Loucy (cell line): ENCODE data around the gene NANOS2.
A peak's percentile ranks its signal among the peaks of the same experiment; 100 is the strongest.

Experiments used
- H2AFZ ChIP-seq: fragments of 200-600 bp; sonication (generic); 2 replicates; pipeline ENCODE4 v1.6.0; 2016; ENCODE audit warnings: antibody characterized with exemption, mild to moderate bottlenecking, low read length, moderate library complexity
- H3F3A ChIP-seq: fragments of 200-600 bp; 2 replicates; pipeline ENCODE4 v1.6.0; 2016; ENCODE audit warnings: antibody characterized with exemption, low read depth, mild to moderate bottlenecking
- H3K27me3 ChIP-seq: fragments of 200-600 bp; sonication (generic); 2 replicates; pipeline ENCODE4 v1.6.1; 2014; ENCODE audit warnings: low read length, mild to moderate bottlenecking; ENCODE audit not compliant: insufficient read depth, poor library complexity, severe bottlenecking
- H3K36me3 ChIP-seq: fragments of 200-600 bp; sonication (generic); 2 replicates; pipeline ENCODE4 v1.6.1; 2016; ENCODE audit warnings: low read length; ENCODE audit not compliant: insufficient read depth
- H3K4me1 ChIP-seq: fragments of 200-600 bp; sonication (generic); 2 replicates; pipeline ENCODE4 v1.5.1; 2014; ENCODE audit warnings: low read length, mild to moderate bottlenecking; ENCODE audit not compliant: insufficient read depth, poor library complexity, severe bottlenecking
- H3K4me2 ChIP-seq: fragments of 200-600 bp; sonication (generic); 2 replicates; pipeline ENCODE4 v1.6.0; 2014; ENCODE audit warnings: antibody characterized with exemption, low read length, low read depth, mild to moderate bottlenecking; ENCODE audit not compliant: poor library complexity, severe bottlenecking
- H3K4me3 ChIP-seq: fragments of 200-600 bp; sonication (generic); 2 replicates; pipeline ENCODE4 v1.5.1; 2014; ENCODE audit warnings: low read length, mild to moderate bottlenecking, mixed read lengths; ENCODE audit not compliant: poor library complexity, severe bottlenecking
- H3K79me2 ChIP-seq: fragments of 200-600 bp; sonication (generic); 2 replicates; pipeline ENCODE4 v1.6.1; 2014; ENCODE audit warnings: low read length; ENCODE audit not compliant: insufficient read depth
- H3K9ac ChIP-seq: fragments of 200-600 bp; sonication (generic); 2 replicates; pipeline ENCODE4 v1.6.0; 2014; ENCODE audit warnings: mild to moderate bottlenecking, low read depth, low read length, moderate library complexity; ENCODE audit not compliant: poor library complexity, severe bottlenecking
- H3K9me2 ChIP-seq: fragments of 200-600 bp; sonication (generic); replicated peaks from 2 replicates; pipeline ENCODE4 v1.6.1; 2016; ENCODE audit warnings: low read depth, low read length, mixed read lengths
- H3K9me3 ChIP-seq: fragments of 200-600 bp; sonication (generic); 2 replicates; pipeline ENCODE4 v1.6.1; 2014; ENCODE audit warnings: mild to moderate bottlenecking, antibody characterized with exemption, low read length, low read depth; ENCODE audit not compliant: insufficient read depth
- H4K20me1 ChIP-seq: fragments of 200-600 bp; sonication (generic); 2 replicates; pipeline ENCODE4 v1.6.0; 2014; ENCODE audit warnings: antibody characterized with exemption, low read length, mild to moderate bottlenecking; ENCODE audit not compliant: insufficient read depth, poor library complexity, severe bottlenecking
- EZH2phosphoT487 ChIP-seq: fragments of 200-600 bp; IDR thresholded peaks from 2 replicates; pipeline ENCODE4 v1.6.1; 2018; ENCODE audit warnings: antibody characterized with exemption, mild to moderate bottlenecking, moderate library complexity, borderline replicate concordance
- TF ChIP-seq, protein P1 (sequence below): fragments of 200-600 bp; sonication (generic); conservative IDR thresholded peaks from 2 replicates; pipeline ENCODE4 v1.5.1; 2014; ENCODE audit warnings: mild to moderate bottlenecking, antibody characterized with exemption, low read length

The NANOS2 gene

DNA sequence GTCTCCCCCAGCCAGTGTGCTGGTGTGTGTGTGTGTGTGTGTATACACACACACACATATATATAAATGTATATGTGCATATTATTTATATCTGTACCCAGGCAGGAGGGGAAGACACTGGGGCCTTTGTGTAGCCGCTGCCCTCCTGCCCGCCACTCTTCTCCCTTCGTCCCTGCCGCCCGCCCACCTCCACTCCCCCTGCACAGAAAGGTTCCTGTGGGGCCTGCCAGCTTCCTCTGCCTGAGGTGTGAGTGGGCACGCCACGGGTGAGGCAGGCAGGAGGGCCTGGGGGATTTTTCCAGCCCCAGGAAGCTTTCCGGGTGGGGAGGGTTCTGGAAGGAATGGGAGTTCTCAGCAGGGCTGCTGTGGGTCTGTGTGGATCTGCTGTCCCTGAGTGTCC, 35.5 kb downstream of the NANOS2 start:
- TF ChIP-seq EZH2phosphoT487: no peak
- TF ChIP-seq, protein P1, sequence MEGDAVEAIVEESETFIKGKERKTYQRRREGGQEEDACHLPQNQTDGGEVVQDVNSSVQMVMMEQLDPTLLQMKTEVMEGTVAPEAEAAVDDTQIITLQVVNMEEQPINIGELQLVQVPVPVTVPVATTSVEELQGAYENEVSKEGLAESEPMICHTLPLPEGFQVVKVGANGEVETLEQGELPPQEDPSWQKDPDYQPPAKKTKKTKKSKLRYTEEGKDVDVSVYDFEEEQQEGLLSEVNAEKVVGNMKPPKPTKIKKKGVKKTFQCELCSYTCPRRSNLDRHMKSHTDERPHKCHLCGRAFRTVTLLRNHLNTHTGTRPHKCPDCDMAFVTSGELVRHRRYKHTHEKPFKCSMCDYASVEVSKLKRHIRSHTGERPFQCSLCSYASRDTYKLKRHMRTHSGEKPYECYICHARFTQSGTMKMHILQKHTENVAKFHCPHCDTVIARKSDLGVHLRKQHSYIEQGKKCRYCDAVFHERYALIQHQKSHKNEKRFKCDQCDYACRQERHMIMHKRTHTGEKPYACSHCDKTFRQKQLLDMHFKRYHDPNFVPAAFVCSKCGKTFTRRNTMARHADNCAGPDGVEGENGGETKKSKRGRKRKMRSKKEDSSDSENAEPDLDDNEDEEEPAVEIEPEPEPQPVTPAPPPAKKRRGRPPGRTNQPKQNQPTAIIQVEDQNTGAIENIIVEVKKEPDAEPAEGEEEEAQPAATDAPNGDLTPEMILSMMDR: no peak
- Histone ChIP-seq H3K9ac (no peak overlapping the region), H3K9me2 (no peaks in the 10 kb centered on the region), H3K79me2 (peaks cover 13% of the 10 kb centered on the region), H2AFZ (no peak overlapping the region), H4K20me1 (peaks cover 14% of the 10 kb centered on the region), H3K9me3 (no peaks in the 10 kb centered on the region), H3K4me3 (no peak overlapping the region), H3K27me3 (no peaks in the 10 kb centered on the region), H3K36me3 (no peaks in the 10 kb centered on the region), H3F3A (no peaks in the 10 kb centered on the region), H3K4me2 (no peak overlapping the region), H3K4me1 (peaks cover 35% of the 10 kb centered on the region)

DNA sequence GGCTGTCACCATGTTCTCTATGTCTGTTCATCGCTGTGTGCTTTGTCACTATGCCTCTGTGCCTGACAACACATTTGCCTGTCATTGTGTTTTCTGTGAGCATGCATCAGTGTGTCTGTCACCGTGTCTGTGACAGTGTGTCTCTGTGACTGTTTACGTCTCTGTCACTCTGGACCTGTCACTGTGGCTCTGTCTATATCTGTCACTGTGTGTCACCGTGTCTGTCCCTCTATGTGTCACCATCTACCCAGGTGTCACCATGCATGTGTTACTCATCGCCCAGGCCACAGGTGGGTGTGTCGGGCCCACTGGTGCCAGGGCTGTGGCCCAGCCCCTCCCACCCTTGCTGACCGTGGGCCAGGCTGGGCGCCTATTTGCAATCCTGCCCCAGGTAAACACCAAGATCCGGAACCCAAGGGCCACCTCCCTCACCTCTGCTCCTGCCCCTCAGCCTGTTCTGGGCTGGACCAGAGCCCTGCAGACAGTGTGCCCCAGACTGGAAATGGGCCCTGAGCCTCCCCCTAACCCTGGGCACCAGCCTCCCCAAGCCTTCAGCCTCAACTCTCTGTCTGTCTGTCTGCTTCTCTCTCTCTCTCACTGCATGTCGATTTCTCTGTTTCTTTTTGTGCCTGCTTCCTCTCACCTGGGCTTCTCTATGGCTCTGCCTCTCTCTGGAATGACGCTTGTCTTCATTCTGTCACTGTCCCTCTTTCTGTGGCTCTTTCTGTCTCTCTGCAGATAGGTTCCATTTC, 36.4 kb downstream of the NANOS2 start:
- Histone ChIP-seq H3K9ac (no peak overlapping the region), H3K4me3 (no peak overlapping the region), H3K36me3 (no peaks in the 10 kb centered on the region), H3K4me1 (peaks cover 30% of the 10 kb centered on the region), H3F3A (no peaks in the 10 kb centered on the region), H2AFZ (no peak overlapping the region), H3K9me2 (no peaks in the 10 kb centered on the region), H3K4me2 (no peak overlapping the region), H4K20me1 (peaks cover 8% of the 10 kb centered on the region), H3K79me2 (peaks cover 6% of the 10 kb centered on the region; the same call in 1 of the 2 replicates), H3K27me3 (no peaks in the 10 kb centered on the region), H3K9me3 (no peaks in the 10 kb centered on the region)
- no peak for TF ChIP-seq EZH2phosphoT487
- TF ChIP-seq, protein P1: no peak

DNA sequence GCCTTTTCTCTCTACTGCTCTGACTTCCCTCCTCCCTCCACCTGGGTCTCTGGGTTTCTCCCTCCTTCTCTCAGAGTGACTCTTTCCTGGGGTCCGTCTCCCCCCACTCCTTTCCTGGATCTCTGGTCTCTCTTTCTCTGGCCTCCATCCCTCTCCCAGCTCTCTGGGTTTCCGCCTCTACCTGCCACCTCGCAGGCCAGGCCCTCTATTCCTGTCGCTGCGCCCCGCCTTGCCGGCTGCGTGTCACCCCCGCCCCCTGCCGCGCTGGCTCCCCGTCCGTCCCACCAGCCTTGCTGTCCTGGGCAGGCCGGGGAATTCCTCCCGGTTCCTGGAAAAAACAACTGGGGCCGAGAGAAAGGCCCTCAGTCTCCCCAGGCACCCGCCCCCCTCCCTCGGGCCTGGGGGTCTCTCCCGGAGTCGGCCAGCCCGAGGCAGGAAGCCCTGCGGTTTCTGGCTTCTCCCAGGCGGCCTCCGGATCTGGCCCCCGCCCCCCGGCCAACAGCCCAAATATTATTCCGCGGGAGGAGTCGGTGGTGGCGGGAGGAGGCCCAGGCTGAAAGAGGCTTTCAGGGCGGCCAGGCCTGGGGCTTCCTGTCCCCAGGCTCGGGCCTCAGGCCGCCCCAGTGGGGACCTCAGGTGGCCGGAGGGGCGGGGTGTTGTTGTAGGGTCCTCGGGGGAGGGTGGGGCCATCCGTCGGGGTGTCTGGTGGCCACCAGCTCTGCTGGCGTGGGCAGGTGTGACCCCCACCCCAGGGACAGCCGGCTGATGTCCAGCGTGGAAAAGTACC, 38.0 kb downstream of the NANOS2 start:
- H3K4me3 ChIP-seq: peak overlapping the region; percentile 60
- H3K9me2 ChIP-seq: no peaks in the 10 kb centered on the region
- H3K4me1 ChIP-seq: peaks cover 20% of the 10 kb centered on the region
- H3K9ac ChIP-seq: peak overlapping the region; percentile 64
- H3K27me3 ChIP-seq: no peaks in the 10 kb centered on the region
- peak overlapping the region; percentile 64 for H3K4me2 ChIP-seq
- no peaks in the 10 kb centered on the region for H4K20me1 ChIP-seq
- no peaks in the 10 kb centered on the region for H3K9me3 ChIP-seq
- H3K79me2 ChIP-seq: no peaks in the 10 kb centered on the region
- no peaks in the 10 kb centered on the region for H3K36me3 ChIP-seq
- no peak for TF ChIP-seq EZH2phosphoT487
- TF ChIP-seq, protein P1: no peak
- H2AFZ ChIP-seq: peak overlapping the region; percentile 69
- H3F3A ChIP-seq: no peaks in the 10 kb centered on the region
